Thymus (tissue), 11 donors: ENCODE measurements around the gene UCP3. TPM values are rescaled to one million over a fixed set of nuclear protein-coding genes. Genes with fewer than 3 reads are reported as not detected.
A peak's percentile ranks its signal among the peaks of the same experiment; 100 is the strongest.
"Not testable (repeated sequence)": the region's sequence is repeated elsewhere in the genome, so short reads cannot be mapped to it uniquely, and the experiment has no call there.

Source experiments
- DNase-seq, 9 donors: peaks; one replicate each; pipeline ENCODE4 v3.0.0-alpha.2; 2013; ENCODE audit warnings: low spot score in 9 of 9, low read depth in 6 of 9, missing footprints in 1 of 9
- H3K27ac ChIP-seq, 2 donors: one replicate each; pipeline ENCODE4 v1.5.1; 2013; ENCODE audit warnings: control low read depth in 1 of 2, low read depth in 1 of 2, low read length in 1 of 2, mild to moderate bottlenecking in 1 of 2, moderate library complexity in 1 of 2
- H3K27me3 ChIP-seq, 2 donors: one replicate each; pipeline ENCODE4 v1.5.1; 2013; ENCODE audit warnings: low read length in 1 of 2; ENCODE audit not compliant: control insufficient read depth in 2 of 2, insufficient read depth in 1 of 2
- H3K36me3 ChIP-seq, 2 donors: one replicate each; pipeline ENCODE4 v1.5.1; 2013; ENCODE audit warnings: low read length in 1 of 2, mild to moderate bottlenecking in 1 of 2, moderate library complexity in 1 of 2; ENCODE audit not compliant: control insufficient read depth in 2 of 2, insufficient read depth in 2 of 2
- H3K4me1 ChIP-seq, 2 donors: one replicate each; pipeline ENCODE4 v1.5.1; 2013; ENCODE audit warnings: low read length in 2 of 2; ENCODE audit not compliant: control insufficient read depth in 2 of 2, insufficient read depth in 2 of 2
- H3K4me3 ChIP-seq, 2 donors: one replicate each; pipeline ENCODE4 v1.5.1; 2013; ENCODE audit warnings: low read length in 2 of 2, control low read depth in 1 of 2, mild to moderate bottlenecking in 1 of 2
- H3K9me3 ChIP-seq, 2 donors: one replicate each; pipeline ENCODE4 v1.5.1; 2013; ENCODE audit warnings: low read length in 1 of 2, mild to moderate bottlenecking in 1 of 2; ENCODE audit not compliant: control insufficient read depth in 2 of 2, insufficient read depth in 1 of 2
- WGBS: extraction: QIAGEN DNeasy Blood & Tissue Kit; methylation state at CpG from one replicate; pipeline ENCODE4 v1.1.7; 2013; 5-methylcytosine and 5-hydroxymethylcytosine counted together
- polyA plus RNA-seq: library from polyadenylated mRNA; stranded (reverse); fragments of 200-250 nt; gene quantifications from one replicate; pipeline ENCODE4 v1.2.3, GENCODE V29; 2013
- total RNA-seq: library from RNA; stranded (reverse); fragments of 120-200 nt; gene quantifications from one replicate; pipeline ENCODE4 v1.2.4, GENCODE V29; 2013
- donor health status: healthy.

UCP3 gene
- total and polyA plus RNA-seq, 2 donors: 0.90 to 2.1 TPM

DNA sequence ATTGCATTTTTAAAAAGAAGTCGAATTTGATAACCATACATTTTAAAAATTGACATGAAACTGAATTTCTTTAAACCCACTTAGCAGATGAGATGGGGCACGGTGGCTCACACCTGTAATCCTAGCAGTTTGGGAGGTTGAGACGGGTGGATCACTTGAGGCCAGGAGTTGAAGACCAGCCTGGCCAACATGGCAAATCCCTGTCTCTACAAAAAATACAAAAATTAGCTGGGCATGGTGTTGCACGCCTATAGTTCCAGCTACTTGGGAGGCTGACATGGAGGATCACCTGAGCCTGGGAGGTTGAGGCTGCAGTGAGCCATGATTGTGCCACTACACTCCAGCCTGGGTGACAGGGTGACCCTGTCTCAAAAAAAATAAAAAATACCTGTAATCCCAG lies 23.2 kb downstream of the UCP3 start:
- not testable (repeated sequence) for DNase-seq, H3K4me3 ChIP-seq, H3K27ac ChIP-seq, H3K9me3 ChIP-seq, H3K27me3 ChIP-seq
- Histone ChIP-seq H3K4me1 (peaks cover 8 to 26% of the 10 kb centered on the region in 2 donors), H3K36me3 (peaks cover 8 to 10% of the 10 kb centered on the region in 2 donors)
- 98% methylated on average over 4 of the region's 4 CpGs for WGBS

DNA sequence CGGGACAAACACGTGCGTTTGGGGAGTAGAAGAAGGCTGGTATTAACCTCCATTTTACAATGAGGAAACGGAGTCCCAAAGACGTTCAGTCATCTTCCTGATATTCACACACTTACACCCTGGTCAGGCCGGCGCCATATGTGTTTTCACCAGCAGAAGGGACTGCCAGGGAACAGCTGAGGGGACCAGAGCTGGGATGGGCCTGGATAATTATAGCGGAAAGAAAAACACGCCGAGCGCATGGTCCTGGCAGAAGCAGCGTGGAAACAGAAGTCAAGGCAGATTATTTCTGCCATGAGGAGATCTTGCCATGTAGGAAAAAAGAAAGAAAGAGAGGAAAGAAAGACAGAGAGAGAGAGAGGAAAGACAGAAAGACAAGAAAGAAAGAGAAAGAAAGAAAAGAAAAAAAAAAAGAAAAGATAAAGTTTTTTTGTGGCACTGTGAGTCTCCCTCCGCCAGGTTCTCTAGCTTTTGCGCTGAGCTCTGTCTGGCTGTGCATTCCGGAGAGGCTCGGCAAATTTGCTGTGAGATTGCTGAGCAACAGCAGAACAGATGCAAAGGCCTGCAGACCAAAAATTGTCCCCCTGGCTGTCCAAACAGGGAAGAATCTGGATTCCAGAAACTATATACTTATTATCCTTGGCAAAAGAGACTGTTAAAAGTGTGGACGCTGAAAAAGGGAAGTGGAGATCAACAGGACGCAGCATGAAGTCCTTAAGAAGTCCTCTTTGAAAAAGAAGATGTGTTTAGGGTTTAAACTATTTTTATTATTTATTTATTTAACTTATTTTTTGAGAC lies 24.9 kb downstream of the UCP3 start:
- peak in 1 of 9 donors; percentile 54 for DNase-seq
- Histone ChIP-seq H3K9me3 (no peaks in the 10 kb centered on the region), H3K27ac (peak overlapping the region; percentile 94 to 96), H3K4me1 (peaks cover 15 to 43% of the 10 kb centered on the region in 2 donors), H3K27me3 (no peaks in the 10 kb centered on the region), H3K4me3 (peak overlapping the region; percentile 65 to 96), H3K36me3 (peaks cover 14 to 21% of the 10 kb centered on the region in 2 donors)
- WGBS: 66% methylated on average over 18 of the region's 18 CpGs

DNA sequence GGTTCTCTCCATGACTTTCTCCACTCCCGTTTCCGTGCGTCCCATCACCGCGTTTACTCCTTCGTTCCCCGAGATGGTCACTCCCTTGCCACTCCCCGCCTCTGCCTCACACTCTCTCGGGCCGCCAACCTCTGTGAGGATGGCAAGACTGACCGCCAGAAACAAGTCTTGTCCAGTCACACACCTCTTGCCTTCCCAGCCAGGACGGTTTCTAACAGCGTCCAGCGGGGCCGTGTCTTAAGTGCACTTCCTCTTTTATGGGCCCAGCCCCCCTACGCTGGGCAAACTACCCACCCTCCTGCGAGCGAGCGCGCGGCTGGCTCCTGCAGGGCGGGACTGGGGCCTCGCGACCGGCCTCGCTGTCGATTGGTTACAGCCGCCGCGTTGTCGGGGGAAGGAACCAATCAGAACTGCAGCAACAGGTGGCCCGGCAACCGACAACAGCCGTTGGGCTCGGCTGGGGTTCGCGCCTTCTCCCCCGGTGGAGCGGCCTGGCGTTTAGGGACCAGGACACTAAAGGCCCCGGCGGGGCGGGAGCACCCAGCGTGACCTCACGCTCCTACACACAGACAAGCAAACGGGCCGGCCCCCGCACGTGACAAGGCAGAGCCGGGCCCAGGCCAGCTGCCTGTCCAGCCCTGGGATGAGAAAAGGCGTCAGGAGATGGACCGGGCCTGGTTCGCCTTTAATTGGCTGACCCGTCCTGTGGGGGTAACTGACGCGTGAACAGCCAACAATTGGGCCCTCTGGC lies 25.7 kb downstream of the UCP3 start:
- H3K27ac ChIP-seq: peak overlapping the region; percentile 94 to 96
- 4% methylated on average over 56 of the region's 56 CpGs for WGBS
- H3K27me3 ChIP-seq: no peaks in the 10 kb centered on the region
- H3K4me1 ChIP-seq: peaks cover 23 to 51% of the 10 kb centered on the region in 2 donors
- H3K36me3 ChIP-seq: peaks cover 22 to 29% of the 10 kb centered on the region in 2 donors
- DNase-seq: peak in 8 of 9 donors; percentile 76 to 96 (median 91)
- no peaks in the 10 kb centered on the region for H3K9me3 ChIP-seq
- H3K4me3 ChIP-seq: peak overlapping the region; percentile 65 to 96

DNA sequence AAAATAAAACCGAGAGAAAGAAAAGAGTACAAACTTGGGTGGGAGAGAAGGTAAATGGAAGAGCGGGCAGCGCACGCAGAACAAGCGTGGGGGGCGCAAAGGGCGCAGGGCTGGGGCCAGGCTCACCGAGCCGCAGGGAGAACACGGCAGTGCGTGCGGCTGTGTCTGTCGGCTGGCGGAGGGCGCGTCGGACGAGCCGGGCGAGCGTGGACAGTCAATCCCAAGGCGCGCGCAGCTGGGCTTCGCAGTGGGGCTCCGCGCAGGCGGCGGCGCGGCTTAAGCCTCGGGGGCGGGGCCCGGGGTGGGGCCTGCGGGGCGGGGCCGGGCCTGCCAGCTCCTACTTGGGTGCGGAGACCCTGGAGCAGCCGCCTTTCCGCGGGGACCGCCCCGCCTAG lies 26.3 kb downstream of the UCP3 start, which contains the start of gene UCP2:
TSS of gene UCP2 (minus strand) at position 249 of the 395 bp plus-strand sequence. CDS start 4,465 bp downstream, outside the sequence.
- Histone ChIP-seq H3K27me3 (no peaks in the 10 kb centered on the region), H3K4me1 (peaks cover 28 to 57% of the 10 kb centered on the region in 2 donors), H3K4me3 (peak within 1 kb of the TSS; percentile 65 to 96), H3K27ac (peak within 1 kb of the TSS; percentile 96), H3K36me3 (peaks cover 27 to 35% of the 10 kb centered on the region in 2 donors), H3K9me3 (no peaks in the 10 kb centered on the region)
- WGBS: under 1% methylated on average over 43 of the region's 43 CpGs
- DNase-seq: peak in 7 of 9 donors; percentile 68 to 90 (median 81)

DNA sequence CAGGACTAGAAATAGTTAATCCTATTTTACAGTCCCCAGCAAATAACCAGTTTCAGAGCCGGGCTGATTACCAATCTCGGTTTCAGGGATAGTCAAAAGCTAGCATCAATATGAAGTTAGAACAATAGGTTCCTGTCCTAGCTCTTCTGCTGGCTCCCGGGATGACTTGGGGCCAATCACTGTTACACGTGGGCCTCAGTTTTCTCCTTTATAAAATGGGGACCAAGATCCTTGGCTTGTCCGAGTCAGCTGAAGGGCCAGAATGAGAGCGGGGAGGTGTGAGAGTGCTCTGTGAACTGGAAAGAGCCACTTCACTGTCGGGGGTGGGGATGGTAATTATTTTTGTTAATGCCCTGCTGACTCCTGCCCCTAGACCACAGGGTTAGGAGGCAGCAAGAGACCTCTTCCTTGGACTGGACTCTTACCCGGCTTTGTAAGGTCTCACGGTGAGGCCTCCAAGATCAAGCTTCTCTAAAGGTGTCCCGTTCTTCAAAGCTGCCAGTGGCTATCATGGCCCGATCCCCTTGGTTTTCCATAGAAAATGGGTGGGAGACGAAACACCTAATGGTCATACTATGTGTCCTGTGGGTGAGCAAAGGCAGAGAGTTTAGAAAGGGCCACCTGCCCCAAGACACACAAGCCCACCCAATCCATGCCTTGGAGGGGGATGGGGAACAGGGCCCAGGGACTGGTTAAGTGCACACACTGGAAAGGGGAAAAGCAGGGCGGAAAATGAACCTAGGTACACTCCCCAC lies 27.7 kb downstream of the UCP3 start:
- WGBS: 84% methylated on average over 13 of the region's 13 CpGs
- H3K4me1 ChIP-seq: peaks cover 37 to 68% of the 10 kb centered on the region in 2 donors
- peak overlapping the region; percentile 65 to 96 for H3K4me3 ChIP-seq
- peaks cover 41 to 48% of the 10 kb centered on the region in 2 donors for H3K36me3 ChIP-seq
- H3K9me3 ChIP-seq: no peaks in the 10 kb centered on the region
- H3K27me3 ChIP-seq: no peaks in the 10 kb centered on the region
- peak overlapping the region; percentile 95 to 96 for H3K27ac ChIP-seq
- no peak for DNase-seq

DNA sequence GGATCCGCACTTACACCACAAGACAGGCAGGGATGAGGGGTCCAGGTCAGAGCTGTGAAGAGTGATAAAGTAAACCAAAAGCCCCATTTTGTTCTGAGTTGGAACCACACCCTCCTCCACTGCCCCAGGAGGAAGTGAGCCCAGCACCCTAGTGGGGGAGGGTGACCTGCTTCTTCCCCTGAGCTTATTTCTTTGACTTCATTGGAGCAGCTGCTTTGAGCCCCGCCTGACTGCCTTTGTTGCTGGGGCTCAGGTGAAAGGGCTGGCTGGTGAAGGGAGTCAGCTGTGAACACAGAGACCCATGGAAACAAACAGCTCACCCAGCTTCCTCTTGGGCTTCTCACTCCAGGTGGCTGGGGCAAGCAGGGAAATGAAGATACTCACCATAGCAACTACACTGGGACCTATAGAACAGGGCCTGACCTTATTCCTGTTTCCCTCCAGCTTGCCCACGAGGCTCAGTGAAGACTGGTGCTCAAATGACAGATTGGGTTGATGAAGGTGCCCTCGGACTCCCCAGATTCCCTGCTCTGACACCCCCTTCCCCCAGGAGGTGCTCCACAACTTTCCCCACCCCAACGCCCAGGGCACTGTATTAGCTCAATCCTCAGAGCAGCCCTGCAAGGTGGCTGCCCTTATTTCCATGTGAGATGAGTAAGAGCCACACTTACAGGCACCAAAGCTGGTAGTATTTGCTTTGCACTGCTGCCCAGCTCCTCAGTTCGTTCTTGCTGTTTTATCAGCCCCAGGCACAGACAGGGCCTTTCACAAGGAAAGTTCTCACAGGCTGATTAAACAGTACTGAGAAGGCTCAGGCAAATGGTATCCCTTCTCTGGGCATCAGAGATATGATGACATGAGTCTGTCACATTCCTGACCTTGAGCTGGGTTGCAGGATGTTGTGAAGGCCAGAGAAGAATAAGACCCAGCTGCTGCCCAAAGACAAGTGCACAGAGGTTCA lies 28.6 kb downstream of the UCP3 start:
- peak overlapping the region; percentile 65 to 96 for H3K4me3 ChIP-seq
- H3K27ac ChIP-seq: peak overlapping the region; percentile 95 to 96
- WGBS: 28% methylated on average over 6 of the region's 6 CpGs
- DNase-seq: peak; percentile 76 to 97 (median 92)
- H3K27me3 ChIP-seq: no peaks in the 10 kb centered on the region
- H3K36me3 ChIP-seq: peaks cover 50 to 58% of the 10 kb centered on the region in 2 donors
- H3K9me3 ChIP-seq: peaks cover 0 to 1% of the 10 kb centered on the region in 2 donors
- H3K4me1 ChIP-seq: peaks cover 41 to 74% of the 10 kb centered on the region in 2 donors

DNA sequence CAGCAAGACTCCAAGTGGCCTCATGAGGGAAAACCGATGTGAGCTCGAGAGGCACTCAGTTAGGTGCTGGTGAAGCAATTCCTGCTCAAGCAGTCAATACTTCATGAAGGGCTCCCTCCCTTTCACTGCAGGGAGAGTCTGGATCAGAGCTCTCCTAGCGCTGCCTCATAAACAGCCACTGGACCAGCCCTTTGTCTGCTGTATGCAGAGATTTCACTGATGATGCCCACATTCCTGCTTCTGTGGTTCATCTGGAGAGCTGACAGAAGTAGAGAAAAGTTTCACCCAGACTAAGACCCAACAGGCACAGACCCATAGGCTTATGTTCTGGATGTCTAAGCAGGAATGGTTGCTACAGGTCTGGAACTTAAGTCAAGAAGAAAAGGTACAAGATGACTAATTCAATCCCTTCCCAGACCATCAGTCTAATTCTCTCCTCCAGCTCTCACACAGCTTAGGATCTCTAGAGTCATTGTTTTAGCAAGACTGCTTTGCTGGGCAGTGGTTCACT lies 30.3 kb downstream of the UCP3 start:
- Histone ChIP-seq H3K9me3 (peaks cover 1 to 3% of the 10 kb centered on the region in 2 donors), H3K27ac (peak overlapping the region; percentile 91 to 96), H3K4me3 (peak overlapping the region; percentile 21 to 96), H3K36me3 (peaks cover 65 to 73% of the 10 kb centered on the region in 2 donors), H3K27me3 (no peaks in the 10 kb centered on the region), H3K4me1 (peaks cover 53 to 78% of the 10 kb centered on the region in 2 donors)
- DNase-seq: no peak
- WGBS: 97% methylated on average over 3 of the region's 3 CpGs
